Left renal pelvis (tissue), 4 donors: Measurements from ENCODE around the gene IL9R. TPM values are rescaled to one million over a fixed set of nuclear protein-coding genes. Genes with fewer than 3 reads are reported as not detected.
"Not testable (repeated sequence)": the region's sequence is repeated elsewhere in the genome, so short reads cannot be mapped to it uniquely, and the experiment has no call there.

Experiments used
- DNase-seq, 4 donors: peaks; one replicate each; pipeline ENCODE4 v3.0.0-alpha.2; 2013; ENCODE audit warnings: low read depth in 4 of 4, low spot score in 3 of 4
- polyA plus RNA-seq, 4 donors: library from polyadenylated mRNA; unstranded; fragments of 120-200 nt; gene quantifications; one replicate each; pipeline ENCODE4 v1.2.1, GENCODE V29; 2013; ENCODE audit not compliant: insufficient read length in 4 of 4

IL9R gene
- polyA plus RNA-seq, 4 donors, result 0.09 to 0.33 (median 0.24) TPM

DNA sequence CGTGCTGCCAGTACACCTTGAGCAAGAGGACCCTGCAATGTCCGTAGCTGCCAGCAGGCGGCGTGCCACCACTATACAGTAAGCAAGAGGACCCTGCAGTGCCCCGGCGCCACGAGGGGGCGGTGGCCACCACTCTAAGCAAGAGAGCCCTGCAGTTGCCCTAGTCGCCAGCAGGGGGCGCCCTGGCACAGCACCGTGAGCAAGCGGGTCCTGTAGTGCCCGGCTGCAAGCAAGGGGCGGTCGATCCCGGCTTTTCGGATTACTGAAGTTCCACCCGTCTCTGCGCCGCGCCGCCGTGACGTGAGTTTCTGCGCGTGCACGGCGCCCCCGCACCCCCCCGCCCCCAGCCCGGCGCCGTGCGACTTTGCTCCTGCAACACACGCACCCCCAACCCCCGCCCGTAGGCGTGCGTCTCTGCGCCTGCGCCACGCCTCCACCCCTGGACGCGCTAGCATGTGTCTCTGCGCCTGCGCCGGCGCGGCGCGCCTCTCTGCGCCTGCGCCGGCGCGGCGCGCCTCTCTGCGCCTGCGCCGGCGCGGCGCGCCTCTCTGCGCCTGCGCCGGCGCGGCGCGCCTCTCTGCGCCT, 31.2 kb downstream of the IL9R start:
- not testable (repeated sequence) for DNase-seq

- not testable (repeated sequence) for DNase-seq
These were observed 31.8 kb downstream of the IL9R start for GRCh38 chrX:156029296-156029695.

DNA sequence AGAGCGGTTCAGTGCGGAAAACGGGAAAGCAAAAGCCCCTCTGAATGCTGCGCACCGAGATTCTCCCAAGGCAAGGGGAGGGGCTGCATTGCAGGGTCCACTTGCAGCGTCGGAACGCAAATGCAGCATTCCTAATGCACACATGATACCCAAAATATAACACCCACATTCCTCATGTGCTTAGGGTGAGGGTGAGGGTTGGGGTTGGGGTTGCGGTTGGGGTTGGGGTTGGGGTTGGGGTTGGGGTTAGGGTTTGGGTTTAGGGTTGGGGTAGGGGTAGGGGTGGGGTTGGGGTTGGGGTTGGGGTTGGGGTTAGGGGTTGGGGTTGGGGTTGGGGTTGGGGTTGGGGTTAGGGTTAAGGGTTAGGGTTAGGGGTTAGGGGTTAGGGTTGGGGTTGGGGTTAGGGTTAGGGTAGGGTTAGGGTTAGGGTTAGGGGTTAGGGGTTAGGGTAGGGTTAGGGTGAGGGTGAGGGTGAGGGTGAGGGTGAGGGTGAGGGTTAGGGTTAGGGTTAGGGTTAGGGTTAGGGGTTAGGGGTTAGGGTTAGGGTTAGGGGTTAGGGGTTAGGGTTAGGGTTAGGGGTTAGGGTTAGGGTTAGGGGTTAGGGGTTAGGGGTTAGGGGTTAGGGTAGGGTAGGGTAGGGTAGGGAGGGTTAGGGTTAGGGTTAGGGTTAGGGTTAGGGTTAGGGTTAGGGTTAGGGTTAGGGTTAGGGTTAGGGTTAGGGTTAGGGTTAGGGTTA, 32.4 kb downstream of the IL9R start:
- DNase-seq, result peak in 2 of 4 donors; percentile 24 to 35

- not testable (repeated sequence) for DNase-seq
These were observed 33.0 kb downstream of the IL9R start for GRCh38 chrX:156030474-156030873.

Other genes starting within 250 kb of the IL9R start
- 10 to 100 TPM; 40.1 to 55.9 (median 48.2) TPM for gene VAMP7, start 116.4 kb upstream of the IL9R start, polyA plus RNA-seq